Measurements from ENCODE around the gene C9orf152.
A peak's percentile ranks its signal among the peaks of the same experiment; 100 is the strongest.
"Not testable (repeated sequence)": the region's sequence is repeated elsewhere in the genome, so short reads cannot be mapped to it uniquely, and the experiment has no call there.

The C9orf152 gene

DNA sequence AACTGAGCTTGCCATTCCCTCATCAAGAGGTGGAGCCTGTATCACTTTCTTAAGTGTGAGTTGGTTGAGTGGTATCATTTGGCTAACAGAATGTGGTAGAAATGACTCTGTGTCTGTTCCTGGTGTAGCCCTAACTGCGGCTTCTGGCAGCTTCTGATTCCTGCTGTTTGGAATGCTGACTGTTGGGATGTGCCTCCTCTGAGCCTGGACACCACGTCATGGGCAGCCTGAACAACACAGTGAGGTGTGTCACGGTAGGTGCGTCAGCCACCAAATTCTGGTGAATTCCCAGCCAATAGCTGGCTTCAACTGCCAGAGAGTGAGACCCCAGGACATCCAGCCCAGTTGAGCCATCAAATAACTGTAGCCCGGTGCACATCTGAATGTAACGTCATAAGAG is 6.1 kb upstream of the C9orf152 start:
- DNase-seq: peak; percentile 39

DNA sequence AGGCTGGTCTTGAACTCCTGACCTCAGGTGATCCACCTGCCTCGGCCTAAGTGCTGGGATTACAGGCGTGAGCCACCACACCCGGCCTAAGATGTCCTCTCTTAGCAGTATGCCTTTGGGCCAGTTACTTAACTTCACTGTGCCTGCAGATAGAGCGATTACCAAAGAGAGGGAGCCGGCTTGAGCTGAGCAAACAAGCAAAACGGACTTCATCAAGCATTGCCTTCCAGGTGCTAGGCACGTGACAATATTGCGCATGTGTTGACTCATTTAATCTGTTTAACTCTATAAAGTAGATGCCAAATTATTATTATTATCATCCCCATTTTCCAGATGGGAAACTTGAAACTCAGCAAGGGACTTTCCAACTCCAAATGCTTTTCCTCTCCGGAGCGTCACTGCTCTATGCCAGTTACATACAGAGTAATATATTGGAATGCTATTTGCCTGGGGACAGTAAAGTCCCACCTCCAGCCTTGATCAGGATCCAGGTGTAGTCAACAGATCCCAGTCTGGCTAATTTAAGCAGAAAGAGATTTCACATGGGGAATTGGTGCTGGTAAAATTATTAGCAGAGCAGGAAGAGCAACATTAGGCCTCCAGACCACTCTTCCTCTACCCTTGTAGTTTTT is 5.6 kb upstream of the C9orf152 start:
- no peak for DNase-seq

DNA sequence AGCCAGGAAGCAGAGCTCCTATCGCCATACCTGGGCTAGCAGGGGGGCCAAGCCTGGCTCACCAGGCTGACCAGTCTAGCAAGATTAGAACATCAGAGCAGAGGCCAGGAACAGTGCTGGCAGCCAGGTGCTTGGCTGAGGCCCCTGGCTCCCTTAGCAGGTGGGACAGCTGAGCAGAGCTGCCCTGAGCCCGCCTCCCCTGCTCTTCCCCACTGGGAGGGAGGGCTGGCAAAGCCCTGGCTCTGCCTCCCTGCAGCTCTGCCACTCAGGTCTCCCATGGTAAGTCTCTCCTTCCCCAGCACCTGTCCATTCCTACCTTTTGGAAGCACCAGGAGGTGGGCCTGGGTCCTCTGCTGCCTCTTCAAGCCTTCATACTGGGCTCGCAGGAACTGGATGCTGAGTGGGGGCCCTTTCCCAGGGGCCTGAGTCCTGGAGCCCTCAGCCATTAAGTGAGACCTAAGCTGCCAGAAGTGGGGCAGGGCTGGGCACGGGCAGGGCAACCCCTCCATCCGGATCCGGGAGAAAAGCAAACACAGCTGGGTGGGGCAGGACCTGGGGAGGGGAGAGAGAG is 803 bp downstream of the C9orf152 start:
- DNase-seq: no peak

DNA sequence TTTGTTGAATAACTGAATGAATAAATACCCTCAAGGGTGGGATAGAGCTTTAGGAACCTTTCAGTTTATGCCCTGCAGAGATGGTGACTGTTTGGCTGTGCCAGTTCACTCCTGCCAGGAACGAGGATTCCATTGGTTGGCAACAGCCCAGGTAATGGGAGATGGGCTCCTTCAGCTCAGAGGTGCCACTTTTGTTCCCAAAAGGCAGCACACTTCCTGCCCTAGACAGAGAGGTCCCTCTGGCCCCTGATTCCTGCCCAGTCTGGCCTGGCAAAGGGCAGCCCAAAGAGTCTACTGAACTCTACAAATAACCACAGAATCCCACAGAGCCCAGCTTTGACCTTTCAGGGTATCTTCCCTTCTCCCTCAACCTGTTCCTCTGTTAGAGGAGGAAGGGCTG is 1.6 kb downstream of the C9orf152 start:
- DNase-seq: no peak

DNA sequence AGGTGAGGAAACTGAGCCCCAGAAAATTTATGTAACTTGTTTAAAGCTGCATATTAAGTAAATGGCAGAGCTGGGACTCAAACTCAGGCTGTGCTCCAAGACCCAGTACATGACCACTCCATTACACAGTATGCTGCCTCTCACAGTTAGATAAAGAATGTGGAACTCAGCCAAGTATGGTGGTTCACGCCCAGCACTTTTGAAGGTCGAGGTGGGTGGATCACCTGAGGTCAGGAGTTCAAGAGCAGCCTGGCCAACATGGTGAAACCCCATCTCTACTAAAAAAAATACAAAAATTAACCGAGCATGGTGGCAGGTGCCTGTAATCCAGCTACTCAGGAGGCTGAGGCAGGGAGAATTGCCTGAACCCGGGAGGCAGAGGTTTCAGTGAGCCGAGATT is 2.3 kb downstream of the C9orf152 start:
- not testable (repeated sequence) for DNase-seq

DNA sequence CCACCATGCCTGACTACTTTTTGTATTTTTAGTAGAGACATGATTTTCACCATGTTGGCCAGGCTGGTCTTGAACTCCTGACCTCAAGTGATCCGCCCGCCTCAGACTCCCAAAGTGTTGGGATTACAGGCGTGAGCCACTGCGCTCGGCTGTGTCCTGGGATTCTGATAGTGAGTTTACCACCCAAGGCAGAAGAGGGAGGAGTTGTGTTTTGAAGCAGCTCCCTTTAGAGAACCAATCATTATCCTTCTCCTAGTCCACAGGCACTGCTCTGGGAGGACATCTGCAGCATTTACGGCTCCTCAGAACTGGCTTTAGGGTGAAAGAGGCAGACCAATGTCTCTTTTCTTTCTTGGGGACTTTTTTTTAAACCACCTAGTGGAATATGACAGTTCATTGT is 5.7 kb downstream of the C9orf152 start:
- DNase-seq: no peak

DNA sequence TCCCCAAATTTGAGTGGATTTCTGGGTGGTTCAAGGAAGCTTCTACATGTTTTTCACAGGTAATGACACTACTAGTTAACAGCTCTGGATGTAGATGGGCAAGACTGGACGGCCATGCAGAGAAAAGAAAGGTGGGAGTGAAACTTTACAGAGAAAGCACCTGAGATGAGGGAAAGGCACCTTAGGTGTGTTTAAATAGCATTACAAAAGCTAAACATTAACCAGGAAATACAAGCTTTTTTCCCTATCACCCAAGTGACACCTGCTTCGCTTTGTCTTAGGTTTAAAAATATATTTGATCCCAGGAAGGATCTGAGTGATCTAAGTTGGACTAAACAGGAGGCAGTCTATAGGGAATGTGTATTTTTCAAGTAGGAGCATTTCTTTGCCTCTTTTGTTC is 8.3 kb downstream of the C9orf152 start:
- DNase-seq: no peak

DNA sequence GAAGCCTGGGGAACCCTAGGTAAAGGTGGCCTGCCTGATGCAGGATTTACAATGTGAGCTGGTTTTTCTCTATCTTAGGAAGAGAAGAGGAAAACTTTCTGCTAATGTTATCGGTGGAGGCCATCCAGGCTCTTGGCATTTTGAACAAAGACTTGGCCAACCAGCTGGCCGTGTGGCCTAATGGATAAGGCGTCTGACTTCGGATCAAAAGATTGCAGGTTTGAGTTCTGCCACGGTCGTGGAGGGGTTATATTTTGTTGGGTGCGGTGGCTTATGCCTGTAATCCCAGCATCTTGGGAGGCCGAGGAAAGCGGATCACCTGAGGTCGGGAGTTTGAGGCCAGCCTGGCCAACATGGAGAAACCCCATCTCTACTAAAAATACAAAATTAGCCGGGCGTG is 9.6 kb downstream of the C9orf152 start:
- DNase-seq: no peak

DNA sequence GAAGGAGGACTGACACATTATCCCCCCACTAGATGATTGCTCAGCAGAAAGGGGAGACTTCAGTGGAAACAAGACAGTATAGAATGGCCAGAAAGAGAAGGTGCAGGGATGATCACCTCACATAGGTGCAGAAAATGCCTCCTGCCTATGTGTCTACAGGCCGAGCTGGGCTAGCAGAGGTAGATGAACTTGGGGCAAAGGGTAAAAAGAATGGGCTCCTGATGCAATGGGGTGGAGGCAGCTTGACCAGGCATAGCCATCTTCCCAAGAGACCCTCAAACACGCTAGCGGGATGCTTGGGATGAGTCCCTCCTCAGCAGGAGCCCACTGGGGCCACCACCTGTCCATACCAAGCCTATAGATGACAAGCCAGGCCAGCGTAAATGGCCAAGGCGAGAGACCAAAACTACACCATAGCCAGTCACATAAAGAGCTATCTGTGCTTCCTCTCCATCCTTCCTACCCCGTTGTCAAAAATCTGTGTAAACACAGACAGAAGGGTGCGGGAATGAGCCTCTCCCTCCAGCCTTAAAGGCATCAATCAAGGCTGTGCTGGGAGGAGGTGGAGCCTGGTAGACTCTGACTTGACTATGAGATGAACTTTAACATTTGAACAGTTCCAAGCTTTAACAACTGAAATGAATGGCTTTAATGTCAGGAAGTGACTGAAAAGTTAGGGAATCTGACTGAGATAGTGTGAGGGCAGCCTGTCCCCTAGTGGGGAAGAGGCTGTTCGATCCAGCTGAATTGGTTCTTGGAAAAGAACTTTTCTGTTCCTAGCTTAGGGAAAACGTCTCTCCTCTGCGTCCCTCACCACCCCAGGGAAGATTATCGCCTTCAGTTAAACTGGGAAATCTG is 10.4 kb downstream of the C9orf152 start:
- no peak for DNase-seq

DNA sequence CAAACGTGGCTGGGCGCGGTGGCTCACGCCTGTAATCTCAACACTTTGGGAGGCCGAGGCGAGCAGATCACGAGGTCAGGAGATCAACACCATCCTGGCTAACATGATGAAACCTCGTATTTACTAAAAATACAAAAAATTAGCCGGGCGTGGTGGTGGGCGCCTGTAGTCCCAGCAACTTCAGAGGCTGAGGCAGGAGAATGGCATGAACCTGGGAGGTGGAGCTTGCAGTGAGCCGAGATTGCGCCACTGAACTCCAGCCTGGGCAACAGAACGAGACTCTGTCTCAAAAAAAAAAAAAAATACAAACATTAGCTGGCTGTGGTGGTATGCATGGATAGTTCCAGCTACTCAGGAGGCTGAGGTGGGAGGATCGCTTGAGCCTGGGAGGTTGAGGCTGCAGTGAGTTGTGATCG is 11.9 kb downstream of the C9orf152 start:
- DNase-seq: not testable (repeated sequence)

DNA sequence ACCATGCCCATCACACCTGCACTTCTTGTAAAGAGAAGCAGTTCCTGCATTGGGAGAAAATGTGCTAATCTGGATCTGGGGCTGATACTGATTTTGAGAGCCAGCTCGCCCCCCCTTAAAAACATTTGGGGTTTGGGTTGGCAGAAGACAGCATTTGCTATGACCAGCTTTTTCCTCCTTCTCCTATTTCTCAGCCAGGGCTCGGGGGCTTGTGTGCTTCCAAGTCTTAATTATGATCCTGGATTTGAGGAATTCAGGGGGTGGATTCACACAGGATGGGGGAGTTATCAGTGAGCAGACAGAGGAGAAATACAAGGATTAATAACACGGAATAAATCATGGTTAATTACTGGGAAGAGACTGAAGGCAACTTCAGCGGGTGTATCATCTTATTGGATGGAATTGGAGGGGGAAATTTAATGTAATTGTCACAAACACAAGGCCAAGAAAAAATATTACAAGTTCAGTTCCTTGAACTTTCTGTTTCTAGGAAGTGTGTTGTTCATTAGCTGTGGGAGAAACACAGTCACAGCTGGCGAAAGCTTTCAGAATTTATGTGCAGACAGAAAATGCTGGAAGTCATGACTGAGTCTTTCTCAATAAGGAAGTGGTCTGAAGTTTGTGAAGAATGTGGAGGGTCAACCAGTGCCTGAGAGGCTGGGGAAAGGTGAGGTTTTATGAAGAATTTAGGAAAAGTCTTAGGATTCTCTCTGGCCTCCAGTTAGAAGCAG is 15.3 kb downstream of the C9orf152 start:
- DNase-seq: peak; percentile 79

DNA sequence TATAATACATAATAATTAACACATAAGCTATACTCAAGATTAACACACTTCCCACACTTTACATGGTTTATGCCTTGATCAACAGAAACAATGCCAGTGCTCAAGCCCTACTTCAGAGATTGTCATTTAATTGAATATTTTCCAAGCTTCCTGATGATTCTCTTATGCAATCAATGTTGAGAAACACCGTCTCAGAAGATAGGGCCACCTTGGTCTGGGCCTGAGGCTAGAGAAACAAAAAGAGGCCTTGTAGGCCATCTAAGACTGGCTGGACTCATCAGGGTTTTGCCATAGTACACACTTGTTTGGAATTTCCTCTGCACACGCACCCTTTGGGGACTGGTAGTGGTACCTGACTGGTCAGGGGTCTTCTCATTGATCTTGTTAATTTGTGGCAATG is 16.3 kb downstream of the C9orf152 start:
- DNase-seq: no peak

DNA sequence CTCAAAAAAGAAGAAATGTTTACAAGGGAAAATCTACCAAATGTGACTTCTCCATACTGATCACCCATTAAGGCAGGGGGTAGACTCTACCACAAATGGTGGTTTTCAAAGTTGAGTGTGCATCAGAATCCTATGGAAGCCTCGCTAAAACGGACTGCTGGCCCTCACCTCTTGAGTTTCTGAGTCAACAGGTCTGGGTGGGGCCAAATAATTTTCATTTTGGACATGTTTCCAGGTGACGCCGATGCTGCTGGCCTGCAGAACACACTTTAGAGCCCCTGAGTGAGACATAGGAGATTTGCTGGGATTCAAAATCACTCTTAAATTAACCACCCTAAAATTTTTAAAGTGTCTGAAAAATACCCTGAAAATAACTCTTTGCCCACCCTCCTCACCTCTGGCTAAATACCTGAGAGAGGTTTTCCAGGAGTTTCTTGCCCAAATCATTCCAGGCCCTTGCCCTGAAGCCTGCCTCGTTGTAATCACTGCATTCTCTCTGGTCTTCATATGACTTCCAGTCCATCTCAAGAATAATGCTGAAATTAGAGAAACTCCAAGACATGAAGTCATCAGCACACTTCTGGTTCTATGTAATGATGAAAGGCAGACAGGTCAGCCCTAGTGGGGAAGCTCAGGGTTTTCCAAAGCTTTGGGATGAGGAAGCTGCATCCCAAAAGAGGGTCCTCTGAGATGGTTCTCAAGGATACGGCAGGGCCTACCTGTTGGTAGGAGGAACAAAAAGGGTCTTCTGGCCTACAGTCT is 18.2 kb downstream of the C9orf152 start:
- no peak for DNase-seq

DNA sequence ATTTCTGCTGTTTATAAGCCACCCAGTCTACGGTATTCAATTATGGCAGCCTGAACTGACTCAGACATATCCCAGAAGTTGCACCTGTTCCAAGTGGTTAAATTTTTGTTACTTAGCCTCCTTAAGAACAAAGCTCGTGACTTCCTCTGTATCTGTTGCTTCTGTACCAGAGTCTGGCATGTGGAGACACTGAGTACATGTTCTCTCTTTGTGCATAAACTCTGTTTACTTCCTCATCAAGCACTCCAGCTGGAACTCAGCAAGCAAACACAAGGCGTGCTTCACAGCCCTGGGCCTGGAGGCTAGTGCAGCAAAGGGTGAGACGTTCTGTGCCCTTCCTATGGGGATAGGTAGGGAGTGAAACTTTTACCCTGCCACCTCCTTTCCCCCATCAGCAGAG is 19.0 kb downstream of the C9orf152 start:
- no peak for DNase-seq

DNA sequence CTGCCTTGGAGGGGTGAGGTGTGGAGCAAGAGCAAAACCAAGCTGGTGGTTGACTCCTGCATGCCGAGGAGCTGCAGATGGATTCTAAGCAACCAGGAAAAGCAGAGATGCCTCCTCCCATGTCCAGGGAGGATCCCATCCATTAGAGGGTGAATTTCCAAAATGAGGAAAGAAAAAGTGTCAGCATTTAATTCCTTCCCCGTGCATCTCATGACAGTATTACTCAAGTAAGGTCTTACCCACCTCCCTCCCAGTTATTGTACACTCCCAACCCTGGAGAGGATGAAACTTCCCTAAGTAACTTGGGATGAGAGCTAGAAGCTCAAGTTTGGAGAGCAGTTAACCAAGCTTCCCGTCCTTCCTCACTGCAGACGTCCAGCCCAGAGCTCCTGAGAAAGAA is 19.9 kb downstream of the C9orf152 start:
- DNase-seq: no peak

DNA sequence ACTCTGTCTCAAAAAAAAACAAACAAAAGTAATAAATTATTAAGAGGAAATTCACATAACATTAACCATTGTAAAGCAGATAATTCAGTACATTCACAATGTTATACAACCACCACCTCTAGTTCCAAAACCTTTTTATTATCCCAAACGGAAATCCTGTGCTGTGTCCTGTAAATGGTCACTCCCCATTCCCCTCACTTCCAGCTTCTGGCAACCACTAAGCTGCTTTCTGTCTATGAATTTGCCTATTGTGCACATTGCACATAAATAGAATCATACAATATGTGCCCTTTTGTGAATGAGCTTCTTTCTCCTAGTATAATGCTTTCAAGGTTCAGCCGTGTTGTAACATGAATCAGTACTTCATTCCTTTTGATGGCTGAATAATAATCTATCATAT is 20.8 kb downstream of the C9orf152 start:
- DNase-seq: no peak

DNA sequence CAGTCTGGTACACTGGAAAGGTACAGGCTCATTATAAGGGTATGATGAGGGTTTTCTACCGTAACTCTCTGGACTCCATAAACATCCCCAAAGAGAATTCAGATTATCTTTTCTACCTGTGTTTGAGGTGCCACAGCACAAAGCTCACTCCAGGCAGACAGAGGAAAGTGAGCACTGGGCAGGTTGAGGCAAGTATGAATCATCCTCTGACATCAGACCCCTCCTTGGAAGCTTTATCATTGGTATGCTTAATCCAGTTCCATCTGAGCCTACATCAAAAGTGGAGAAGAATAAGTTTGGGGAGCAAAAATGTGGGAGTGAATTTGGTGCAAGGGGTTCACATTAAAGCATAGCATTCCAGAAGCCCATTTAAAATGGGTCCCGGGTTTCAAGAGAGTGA is 21.7 kb downstream of the C9orf152 start:
- DNase-seq: no peak

DNA sequence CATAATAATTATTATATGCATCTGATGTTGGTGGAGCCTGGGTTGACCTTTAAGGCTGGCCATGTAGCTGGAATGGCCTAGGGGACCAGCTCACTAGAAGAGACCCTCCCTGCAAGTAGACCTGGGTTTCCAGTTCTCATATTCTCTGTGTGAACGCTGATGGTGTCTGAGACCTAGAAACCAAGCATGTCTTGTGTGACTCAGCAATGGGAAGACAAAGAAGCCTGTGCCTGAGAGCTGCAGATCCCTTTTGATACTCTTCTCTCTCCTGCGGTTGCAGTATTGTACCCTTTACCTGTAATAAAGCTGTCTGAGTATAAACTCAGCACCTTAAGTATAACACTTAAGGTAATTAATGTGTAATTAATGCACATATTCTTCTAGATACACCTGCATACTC is 22.2 kb downstream of the C9orf152 start:
- DNase-seq: no peak

DNA sequence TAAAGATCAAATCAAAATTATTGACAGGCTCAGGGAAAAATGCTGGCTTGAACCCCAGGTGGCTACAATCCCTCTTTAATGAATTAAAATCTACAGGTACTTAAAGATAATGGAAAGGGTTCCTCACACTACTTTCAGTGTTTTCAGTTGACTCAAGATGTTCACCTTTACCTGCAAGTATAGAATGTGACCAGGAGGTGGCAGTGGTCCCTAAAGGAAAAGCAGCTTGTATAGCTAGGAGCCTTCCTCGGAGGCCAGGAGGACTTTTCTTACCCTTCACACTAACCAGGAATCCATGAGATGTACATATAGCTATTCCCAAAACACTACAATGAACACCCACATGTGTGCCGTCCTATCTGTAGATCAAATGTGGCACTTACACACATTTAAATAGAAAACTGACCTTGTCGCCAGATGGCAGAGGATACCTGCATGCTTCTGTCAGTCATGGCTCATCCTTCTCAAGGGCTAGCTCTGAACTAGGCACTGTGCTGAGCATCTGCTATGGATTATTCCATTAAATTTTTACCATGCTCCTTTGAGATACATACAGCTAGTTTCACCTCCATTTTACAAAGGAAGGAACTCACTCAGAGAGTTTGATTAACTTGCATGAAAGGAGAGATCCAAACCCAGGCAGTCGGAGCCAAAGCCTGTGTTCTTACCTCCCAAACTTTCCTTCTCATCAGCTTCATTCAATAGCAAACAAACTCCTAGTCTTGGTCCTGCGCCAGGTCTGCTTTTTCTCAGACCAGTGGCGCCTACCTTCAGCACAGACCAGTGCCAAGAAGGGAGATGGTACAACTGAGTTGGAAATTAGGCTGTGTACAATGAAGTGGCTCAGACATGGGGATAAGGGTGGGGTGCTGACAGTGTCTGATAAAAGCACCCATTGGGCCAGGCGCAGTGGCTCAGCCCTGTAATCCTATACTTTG is 24.5 kb downstream of the C9orf152 start:
- DNase-seq: peak; percentile 68

DNA sequence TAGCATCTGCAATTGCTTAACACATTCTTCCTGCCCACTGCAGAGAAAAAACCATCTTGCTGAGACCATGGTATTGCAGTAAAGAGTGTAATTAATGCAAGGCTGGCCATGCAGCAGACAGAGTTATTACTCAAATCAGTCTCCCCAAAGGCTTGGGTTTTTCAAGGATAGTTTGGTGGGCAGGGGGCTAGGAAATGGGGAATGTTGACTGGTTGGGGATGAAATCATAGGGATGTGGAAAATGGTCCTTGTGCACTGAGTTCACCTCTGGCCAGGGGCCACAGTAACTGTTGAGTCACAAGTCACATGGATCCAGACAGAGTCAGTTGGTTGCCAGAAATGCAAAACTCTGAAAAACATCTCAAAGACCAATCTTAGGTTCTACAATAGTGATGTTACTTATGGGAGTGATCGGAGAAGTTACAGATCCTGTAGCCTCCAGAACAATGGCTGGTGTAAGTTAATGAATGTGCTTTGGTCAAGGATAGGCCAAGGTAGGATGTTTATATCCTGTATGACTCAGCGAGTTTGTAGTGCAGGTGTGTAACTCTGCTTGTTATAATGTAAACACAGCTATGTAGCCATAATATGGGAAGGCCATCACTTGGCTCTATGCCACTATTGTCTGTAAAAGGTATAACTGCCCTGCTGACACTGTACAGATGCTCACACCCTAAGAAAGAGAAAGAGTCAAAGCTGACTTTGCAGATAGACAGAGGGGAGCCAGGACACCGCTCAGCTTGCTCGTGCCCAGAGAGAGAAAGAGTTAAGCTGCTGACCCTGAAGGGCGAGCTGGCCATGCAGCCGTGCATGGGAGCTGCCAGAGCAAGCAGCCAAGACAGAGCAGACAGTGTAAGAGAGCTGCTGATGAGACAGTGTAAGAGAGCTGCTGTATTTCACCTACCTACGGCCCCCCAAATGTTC is 27.2 kb downstream of the C9orf152 start:
- peak; percentile 53 for DNase-seq

Measured in EL (cell line).